PC-9 (cell line): ENCODE measurements around the gene BAIAP2. TPM values are rescaled to one million over a fixed set of nuclear protein-coding genes. Genes with fewer than 3 reads are reported as not detected.

Source experiments
- BruUV-seq: library from RNA; stranded (reverse); fragments of 400-500 nt; replicated peaks from 2 replicates; lab custom pipeline; 2021; lab: Mats Ljungman, UMichigan
- CTCF ChIA-PET: fragments of 300-600 bp; sonication (Branson Sonifier 250); formaldehyde crosslinking; loops from one replicate; lab custom pipeline; 2022; ENCODE audit warnings: antibody characterized with exemption; lab: Charles Lee
- POLR2A ChIA-PET: fragments of 300-600 bp; sonication (Branson Sonifier 250); formaldehyde crosslinking; loops from one replicate; lab custom pipeline; 2022; ENCODE audit warnings: antibody characterized with exemption; ENCODE audit not compliant: unreplicated experiment; lab: Charles Lee
- DNase-seq, 2 experiments: peaks; one replicate each; pipeline versions ENCODE4 v3.0.0 to v3.0.0-alpha.2; 2015 to 2022; ENCODE audit warnings: mixed read lengths in 1 of 2
- H2AFZ ChIP-seq: fragments of 200-600 bp; sonication (generic); 2 replicates; pipeline ENCODE4 v1.8.1; 2017; ENCODE audit warnings: antibody characterized with exemption
- H3F3A ChIP-seq: fragments of 200-600 bp; sonication (generic); 2 replicates; pipeline ENCODE4 v1.8.1; 2017; ENCODE audit warnings: antibody characterized with exemption, mild to moderate bottlenecking, low read depth; ENCODE audit not compliant: insufficient read depth
- H3K27ac ChIP-seq: fragments of 200-600 bp; sonication (generic); 2 replicates; pipeline ENCODE4 v1.6.1; 2016; ENCODE audit warnings: mixed run types
- H3K27me3 ChIP-seq: fragments of 200-600 bp; sonication (generic); 2 replicates; pipeline ENCODE4 v1.6.1; 2016; ENCODE audit warnings: low read depth, mixed run types; ENCODE audit not compliant: insufficient read depth
- H3K36me3 ChIP-seq: fragments of 200-600 bp; sonication (generic); 2 replicates; pipeline ENCODE4 v1.6.1; 2016; ENCODE audit warnings: low read depth, mixed run types
- H3K4me1 ChIP-seq: fragments of 200-600 bp; sonication (generic); replicated peaks from 2 replicates; pipeline ENCODE4 v1.6.1; 2016; ENCODE audit warnings: mixed run types; ENCODE audit not compliant: insufficient read depth
- H3K4me2 ChIP-seq: fragments of 200-600 bp; sonication (generic); 2 replicates; pipeline ENCODE4 v1.6.1; 2017; ENCODE audit warnings: mixed run types
- H3K4me3 ChIP-seq: fragments of 200-600 bp; sonication (generic); 2 replicates; pipeline ENCODE4 v1.6.1; 2016; ENCODE audit warnings: mixed run types
- H3K79me2 ChIP-seq: fragments of 200-600 bp; sonication (generic); 2 replicates; pipeline ENCODE4 v1.6.1; 2017; ENCODE audit warnings: low read depth, mixed run types
- H3K9me2 ChIP-seq: fragments of 200-600 bp; sonication (generic); 2 replicates; pipeline ENCODE4 v1.8.1; 2017; ENCODE audit warnings: mild to moderate bottlenecking; ENCODE audit not compliant: insufficient read depth
- H3K9me3 ChIP-seq: fragments of 200-600 bp; sonication (generic); 2 replicates; pipeline ENCODE4 v1.8.1; 2016; ENCODE audit warnings: low read depth; ENCODE audit not compliant: insufficient read depth
- H4K20me1 ChIP-seq: fragments of 200-600 bp; sonication (generic); 2 replicates; pipeline ENCODE4 v1.8.1; 2017; ENCODE audit not compliant: insufficient read depth
- CTCF ChIP-seq: fragments of 200-600 bp; sonication (generic); conservative IDR thresholded peaks from 2 replicates; pipeline ENCODE4 v1.6.1; 2017; ENCODE audit warnings: mixed run types, antibody characterized with exemption, mild to moderate bottlenecking, moderate library complexity
- EZH2 ChIP-seq: fragments of 200-600 bp; sonication (generic); IDR thresholded peaks from 2 replicates; pipeline ENCODE4 v1.8.0; 2017; ENCODE audit warnings: antibody characterized with exemption, low read depth
- intact Hi-C: fragments of 100-400 bp; cut with micrococcal nuclease; formaldehyde crosslinking; loops from one replicate; pipeline ENCODE4 v1.10.0; 2022; ENCODE audit not compliant: unreplicated experiment
- total RNA-seq: library from RNA; stranded (reverse); gene quantifications from 2 replicates; pipeline ENCODE4 v1.2.3, GENCODE V29; 2021

BAIAP2 gene
- total RNA-seq, 1 experiment from 2014 or later, result 125 TPM

GRCh38 chr17:81012574-81013447, 22.1 kb upstream of the BAIAP2 start:
- Histone ChIP-seq H3K27ac (no peak overlapping the region), H3K27me3 (peaks cover 4% of the 10 kb centered on the region; the same call in 1 of the 2 replicates), H4K20me1 (no peaks in the 10 kb centered on the region), H3K9me3 (no peaks in the 10 kb centered on the region), H3K4me3 (no peak overlapping the region), H3K4me2 (no peak overlapping the region), H3K36me3 (no peaks in the 10 kb centered on the region), H2AFZ (no peak overlapping the region), H3F3A (no peaks in the 10 kb centered on the region), H3K79me2 (no peaks in the 10 kb centered on the region), H3K4me1 (no peaks in the 10 kb centered on the region), H3K9me2 (no peaks in the 10 kb centered on the region)
- no peak for DNase-seq
- no TSS peak for BruUV-seq
- intact Hi-C loops, result no loop called here
- ChIA-PET CTCF (no interaction called here), POLR2A (interaction anchor here (0.6 kb wide), 2 partner anchors 31 to 60 kb away, joined by 3 read pairs; no protein-coding TSS in a partner anchor)
- TF ChIP-seq CTCF (no peak), EZH2 (no peak)

GRCh38 chr17:81013642-81014041, 21.3 kb upstream of the BAIAP2 start:
- Histone ChIP-seq H3K4me1 (no peaks in the 10 kb centered on the region), H3K9me2 (no peaks in the 10 kb centered on the region), H3K9me3 (no peaks in the 10 kb centered on the region), H3K4me2 (no peak overlapping the region), H3K36me3 (no peaks in the 10 kb centered on the region), H3K27ac (no peak overlapping the region), H3K79me2 (no peaks in the 10 kb centered on the region), H2AFZ (no peak overlapping the region), H3F3A (no peaks in the 10 kb centered on the region), H3K27me3 (no peaks in the 10 kb centered on the region), H3K4me3 (no peak overlapping the region), H4K20me1 (no peaks in the 10 kb centered on the region)
- no peak for TF ChIP-seq EZH2
- no peak for TF ChIP-seq CTCF
- BruUV-seq, result no TSS peak
- POLR2A ChIA-PET, result interaction anchor here (0.6 kb wide), 1 partner anchor 59 kb away, joined by 3 read pairs; no protein-coding TSS in a partner anchor
- CTCF ChIA-PET, result no interaction called here
- intact Hi-C loops, result no loop called here
- DNase-seq, result no peak

GRCh38 chr17:81015136-81015535, 19.8 kb upstream of the BAIAP2 start:
- TF ChIP-seq EZH2, result no peak
- TF ChIP-seq CTCF, result no peak
- H2AFZ ChIP-seq, result no peak overlapping the region
- H3K4me2 ChIP-seq, result no peak overlapping the region
- no peak overlapping the region for H3K4me3 ChIP-seq
- H3K79me2 ChIP-seq, result no peaks in the 10 kb centered on the region
- no peaks in the 10 kb centered on the region for H3K27me3 ChIP-seq
- no peaks in the 10 kb centered on the region for H3F3A ChIP-seq
- ChIA-PET POLR2A (interaction anchor here (0.7 kb wide), 1 partner anchor 213 kb away, joined by 6 read pairs; no protein-coding TSS in a partner anchor), CTCF (no interaction called here)
- no peaks in the 10 kb centered on the region for H3K9me2 ChIP-seq
- H3K36me3 ChIP-seq, result no peaks in the 10 kb centered on the region
- no peaks in the 10 kb centered on the region for H4K20me1 ChIP-seq
- BruUV-seq, result no TSS peak
- H3K4me1 ChIP-seq, result no peaks in the 10 kb centered on the region
- no peaks in the 10 kb centered on the region for H3K9me3 ChIP-seq
- no peak for DNase-seq
- intact Hi-C loops, result no loop called here
- no peak overlapping the region for H3K27ac ChIP-seq
